GM23338 (cell line): ENCODE results near the gene PNPLA7. TPM values are rescaled to one million over a fixed set of nuclear protein-coding genes. Genes with fewer than 3 reads are reported as not detected.

Source experiments
- ATAC-seq: fragments of 200-7000 bp; cut with Tn5 transposase; 3 replicates; pipeline ENCODE4 v1.9.1; 2020
- DNase-seq: peaks from one replicate; pipeline ENCODE4 v3.0.0-alpha.2; 2015; ENCODE audit warnings: low spot score
- H2AFZ ChIP-seq: fragments of 200-600 bp; sonication (generic); 2 replicates; pipeline ENCODE4 v1.8.0; 2016; ENCODE audit warnings: antibody characterized with exemption, mild to moderate bottlenecking, moderate library complexity
- H3F3A ChIP-seq: fragments of 200-600 bp; sonication (generic); replicated peaks from 2 replicates; pipeline ENCODE4 v1.8.0; 2017; ENCODE audit warnings: antibody characterized with exemption, mixed run types, low read depth
- H3K27ac ChIP-seq: fragments of 200-600 bp; sonication (generic); 2 replicates; pipeline ENCODE4 v1.6.1; 2016; ENCODE audit warnings: low read depth
- H3K27me3 ChIP-seq: fragments of 200-600 bp; sonication (generic); 2 replicates; pipeline ENCODE4 v1.8.0; 2016; ENCODE audit warnings: mild to moderate bottlenecking, mixed run types, moderate library complexity; ENCODE audit not compliant: insufficient read depth
- H3K36me3 ChIP-seq: fragments of 200-600 bp; sonication (generic); 2 replicates; pipeline ENCODE4 v1.8.0; 2016; ENCODE audit warnings: mild to moderate bottlenecking; ENCODE audit not compliant: insufficient read depth
- H3K4me1 ChIP-seq: fragments of 200-600 bp; sonication (generic); 2 replicates; pipeline ENCODE4 v1.8.0; 2016; ENCODE audit warnings: mild to moderate bottlenecking, moderate library complexity; ENCODE audit not compliant: insufficient read depth
- H3K4me2 ChIP-seq: fragments of 200-600 bp; sonication (generic); 2 replicates; pipeline ENCODE4 v1.7.1; 2017; ENCODE audit warnings: mixed run types
- H3K4me3 ChIP-seq: fragments of 200-600 bp; sonication (generic); 2 replicates; pipeline ENCODE4 v1.6.1; 2016; ENCODE audit warnings: mixed run types
- H3K79me2 ChIP-seq: fragments of 200-600 bp; sonication (generic); replicated peaks from 2 replicates; pipeline ENCODE4 v1.8.0; 2017; ENCODE audit warnings: mild to moderate bottlenecking; ENCODE audit not compliant: insufficient read depth
- H3K9me2 ChIP-seq: fragments of 200-600 bp; sonication (generic); 2 replicates; pipeline ENCODE4 v1.8.0; 2017; ENCODE audit not compliant: insufficient read depth
- H4K20me1 ChIP-seq: fragments of 200-600 bp; sonication (generic); replicated peaks from 2 replicates; pipeline ENCODE4 v1.8.0; 2017; ENCODE audit warnings: mild to moderate bottlenecking; ENCODE audit not compliant: insufficient read depth
- H3K27ac Mint-ChIP-seq: 2 replicates; pipeline ENCODE4 v1.8.0; 2020; ENCODE audit warnings: inconsistent platforms, mild to moderate bottlenecking, moderate library complexity, mixed read lengths
- H3K27me3 Mint-ChIP-seq: 3 replicates; pipeline ENCODE4 v1.8.0; 2022; ENCODE audit warnings: low read depth, mild to moderate bottlenecking, moderate library complexity, mixed read lengths, inconsistent platforms; ENCODE audit not compliant: insufficient read depth, poor library complexity
- H3K36me3 Mint-ChIP-seq: 3 replicates; pipeline ENCODE4 v1.8.0; 2021; ENCODE audit warnings: low read depth, mild to moderate bottlenecking, inconsistent platforms, moderate library complexity, mixed read lengths
- H3K4me1 Mint-ChIP-seq: 3 replicates; pipeline ENCODE4 v1.8.0; 2020; ENCODE audit warnings: mild to moderate bottlenecking, inconsistent platforms, mixed read lengths
- H3K4me3 Mint-ChIP-seq: 3 replicates; pipeline ENCODE4 v1.8.0; 2021; ENCODE audit warnings: moderate library complexity, mild to moderate bottlenecking, inconsistent platforms, mixed read lengths
- H3K9me3 Mint-ChIP-seq: 3 replicates; pipeline ENCODE4 v1.8.0; 2020; ENCODE audit warnings: moderate library complexity, mild to moderate bottlenecking, inconsistent platforms, mixed read lengths
- CREB1 ChIP-seq: fragments of 250-450 bp; sonication (Bioruptor Pico); IDR thresholded peaks from 2 replicates; pipeline ENCODE4 v1.5.0; 2020; ENCODE audit warnings: low read depth, mild to moderate bottlenecking, moderate library complexity
- EZH2 ChIP-seq: fragments of 200-600 bp; sonication (generic); IDR thresholded peaks from one replicate; pipeline ENCODE4 v1.8.0; 2017; ENCODE audit warnings: antibody characterized with exemption, mild to moderate bottlenecking, low read depth; ENCODE audit not compliant: unreplicated experiment
- EZH2phosphoT487 ChIP-seq: fragments of 200-600 bp; sonication (generic); IDR thresholded peaks from one replicate; pipeline ENCODE4 v1.8.1; 2018; ENCODE audit warnings: antibody characterized with exemption; ENCODE audit not compliant: unreplicated experiment
- JUNB ChIP-seq: IDR thresholded peaks from one replicate; pipeline ENCODE4 v1.6.1; 2016; ENCODE audit warnings: antibody characterized with exemption; ENCODE audit not compliant: unreplicated experiment
- NANOG ChIP-seq: IDR thresholded peaks from 2 replicates; pipeline ENCODE4 v1.6.1; 2016; ENCODE audit warnings: antibody characterized with exemption, borderline replicate concordance
- POLR2AphosphoS5 ChIP-seq: IDR thresholded peaks from 2 replicates; pipeline ENCODE4 v1.6.1; 2016; ENCODE audit warnings: antibody characterized with exemption, low read depth
- STAT1 ChIP-seq: IDR thresholded peaks from one replicate; pipeline ENCODE4 v1.6.1; 2016; ENCODE audit warnings: antibody characterized with exemption; ENCODE audit not compliant: unreplicated experiment
- ZNF114 ChIP-seq: fragments of 250-450 bp; sonication (Bioruptor Pico); IDR thresholded peaks from 2 replicates; pipeline ENCODE4 v1.5.0; 2020; ENCODE audit warnings: mild to moderate bottlenecking, moderate library complexity
- ZNF331 ChIP-seq: fragments of 250-450 bp; sonication (Bioruptor Pico); IDR thresholded peaks from 2 replicates; pipeline ENCODE4 v1.5.0; 2020; ENCODE audit warnings: low read depth, mild to moderate bottlenecking, moderate library complexity
- polyA plus RNA-seq: library from polyadenylated mRNA; unstranded; fragments of >200 nt; fragmentation: Nextera tagmentation; extraction: Ambion mirVana; gene quantifications from 2 replicates; pipeline ENCODE4 v1.2.1, GENCODE V29; 2016
- total RNA-seq: library from RNA; depleted of rRNA; stranded (reverse); fragments of >200 nt; shearing (Covaris generic); gene quantifications from 2 replicates; pipeline ENCODE4 v1.2.3, GENCODE V29; 2014
- TF ChIP-seq, protein P1 (sequence below), 2 experiments: fragments of 200-600 bp in 1 of 2; sonication (generic) in 1 of 2; conservative IDR thresholded peaks; 2 replicates each; pipeline versions ENCODE4 v1.5.1 to v1.6.1; 2016 to 2017; ENCODE audit warnings: antibody characterized with exemption in 2 of 2, low read depth in 2 of 2, mild to moderate bottlenecking in 2 of 2, moderate library complexity in 1 of 2
- TF ChIP-seq, protein P2 (sequence below): IDR thresholded peaks from 2 replicates; pipeline ENCODE4 v1.6.1; 2016; ENCODE audit warnings: antibody characterized with exemption
- TF ChIP-seq, protein P3 (sequence below): IDR thresholded peaks from one replicate; pipeline ENCODE4 v1.6.1; 2018; ENCODE audit warnings: antibody characterized with exemption; ENCODE audit not compliant: unreplicated experiment
- TF ChIP-seq, protein P4 (sequence below): fragments of 250-450 bp; sonication (Bioruptor Pico); IDR thresholded peaks from 2 replicates; pipeline ENCODE4 v1.5.0; 2020; ENCODE audit warnings: mild to moderate bottlenecking, moderate library complexity

PNPLA7 gene
- total and polyA plus RNA-seq, 2 experiments from 2014 or later: 0.45 to 0.80 TPM

DNA sequence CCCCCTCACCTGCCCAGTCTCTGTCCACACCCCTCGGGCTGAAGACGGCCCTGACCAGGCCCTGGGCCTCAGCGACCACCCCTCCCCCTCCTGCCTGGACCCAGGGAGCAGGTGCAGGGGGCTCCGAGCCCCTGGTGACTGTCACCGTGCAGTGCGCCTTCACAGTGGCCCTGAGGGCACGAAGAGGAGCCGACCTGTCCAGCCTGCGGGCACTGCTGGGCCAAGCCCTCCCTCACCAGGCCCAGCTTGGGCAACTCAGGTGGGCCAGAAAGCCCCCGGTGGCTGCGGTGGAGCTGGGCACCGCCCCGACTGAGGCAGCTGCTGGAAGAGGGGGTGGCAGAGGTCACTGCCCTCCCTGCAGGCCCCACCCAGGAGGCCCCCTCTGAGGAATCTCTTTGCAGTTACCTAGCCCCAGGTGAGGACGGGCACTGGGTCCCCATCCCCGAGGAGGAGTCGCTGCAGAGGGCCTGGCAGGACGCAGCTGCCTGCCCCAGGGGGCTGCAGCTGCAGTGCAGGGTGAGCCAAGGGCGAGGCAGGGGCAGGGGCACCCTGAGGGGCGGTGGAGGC is 116.8 kb downstream of the PNPLA7 start:
- no peaks in the 10 kb centered on the region for H3K9me3 Mint-ChIP-seq
- no peaks in the 10 kb centered on the region for H3K36me3 Mint-ChIP-seq
- no peak overlapping the region for H3K4me3 Mint-ChIP-seq
- no peaks in the 10 kb centered on the region for H3K27me3 ChIP-seq
- H3K9me2 ChIP-seq: no peaks in the 10 kb centered on the region
- H3K36me3 ChIP-seq: no peaks in the 10 kb centered on the region
- no peaks in the 10 kb centered on the region for H4K20me1 ChIP-seq
- TF ChIP-seq EZH2 (no peak), ZNF331 (no peak), JUNB (no peak), EZH2phosphoT487 (no peak), ZNF114 (no peak), NANOG (no peak), POLR2AphosphoS5 (no peak), CREB1 (CRISPR knock-in tag) (no peak), STAT1 (no peak)
- TF ChIP-seq, protein P1, sequence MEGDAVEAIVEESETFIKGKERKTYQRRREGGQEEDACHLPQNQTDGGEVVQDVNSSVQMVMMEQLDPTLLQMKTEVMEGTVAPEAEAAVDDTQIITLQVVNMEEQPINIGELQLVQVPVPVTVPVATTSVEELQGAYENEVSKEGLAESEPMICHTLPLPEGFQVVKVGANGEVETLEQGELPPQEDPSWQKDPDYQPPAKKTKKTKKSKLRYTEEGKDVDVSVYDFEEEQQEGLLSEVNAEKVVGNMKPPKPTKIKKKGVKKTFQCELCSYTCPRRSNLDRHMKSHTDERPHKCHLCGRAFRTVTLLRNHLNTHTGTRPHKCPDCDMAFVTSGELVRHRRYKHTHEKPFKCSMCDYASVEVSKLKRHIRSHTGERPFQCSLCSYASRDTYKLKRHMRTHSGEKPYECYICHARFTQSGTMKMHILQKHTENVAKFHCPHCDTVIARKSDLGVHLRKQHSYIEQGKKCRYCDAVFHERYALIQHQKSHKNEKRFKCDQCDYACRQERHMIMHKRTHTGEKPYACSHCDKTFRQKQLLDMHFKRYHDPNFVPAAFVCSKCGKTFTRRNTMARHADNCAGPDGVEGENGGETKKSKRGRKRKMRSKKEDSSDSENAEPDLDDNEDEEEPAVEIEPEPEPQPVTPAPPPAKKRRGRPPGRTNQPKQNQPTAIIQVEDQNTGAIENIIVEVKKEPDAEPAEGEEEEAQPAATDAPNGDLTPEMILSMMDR (conservative IDR thresholded peaks at IDR 0.05; ENCODE audit: low read depth in 2 of 2): no peak
- TF ChIP-seq, protein P2, sequence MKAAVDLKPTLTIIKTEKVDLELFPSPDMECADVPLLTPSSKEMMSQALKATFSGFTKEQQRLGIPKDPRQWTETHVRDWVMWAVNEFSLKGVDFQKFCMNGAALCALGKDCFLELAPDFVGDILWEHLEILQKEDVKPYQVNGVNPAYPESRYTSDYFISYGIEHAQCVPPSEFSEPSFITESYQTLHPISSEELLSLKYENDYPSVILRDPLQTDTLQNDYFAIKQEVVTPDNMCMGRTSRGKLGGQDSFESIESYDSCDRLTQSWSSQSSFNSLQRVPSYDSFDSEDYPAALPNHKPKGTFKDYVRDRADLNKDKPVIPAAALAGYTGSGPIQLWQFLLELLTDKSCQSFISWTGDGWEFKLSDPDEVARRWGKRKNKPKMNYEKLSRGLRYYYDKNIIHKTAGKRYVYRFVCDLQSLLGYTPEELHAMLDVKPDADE: no peak
- TF ChIP-seq, protein P3, sequence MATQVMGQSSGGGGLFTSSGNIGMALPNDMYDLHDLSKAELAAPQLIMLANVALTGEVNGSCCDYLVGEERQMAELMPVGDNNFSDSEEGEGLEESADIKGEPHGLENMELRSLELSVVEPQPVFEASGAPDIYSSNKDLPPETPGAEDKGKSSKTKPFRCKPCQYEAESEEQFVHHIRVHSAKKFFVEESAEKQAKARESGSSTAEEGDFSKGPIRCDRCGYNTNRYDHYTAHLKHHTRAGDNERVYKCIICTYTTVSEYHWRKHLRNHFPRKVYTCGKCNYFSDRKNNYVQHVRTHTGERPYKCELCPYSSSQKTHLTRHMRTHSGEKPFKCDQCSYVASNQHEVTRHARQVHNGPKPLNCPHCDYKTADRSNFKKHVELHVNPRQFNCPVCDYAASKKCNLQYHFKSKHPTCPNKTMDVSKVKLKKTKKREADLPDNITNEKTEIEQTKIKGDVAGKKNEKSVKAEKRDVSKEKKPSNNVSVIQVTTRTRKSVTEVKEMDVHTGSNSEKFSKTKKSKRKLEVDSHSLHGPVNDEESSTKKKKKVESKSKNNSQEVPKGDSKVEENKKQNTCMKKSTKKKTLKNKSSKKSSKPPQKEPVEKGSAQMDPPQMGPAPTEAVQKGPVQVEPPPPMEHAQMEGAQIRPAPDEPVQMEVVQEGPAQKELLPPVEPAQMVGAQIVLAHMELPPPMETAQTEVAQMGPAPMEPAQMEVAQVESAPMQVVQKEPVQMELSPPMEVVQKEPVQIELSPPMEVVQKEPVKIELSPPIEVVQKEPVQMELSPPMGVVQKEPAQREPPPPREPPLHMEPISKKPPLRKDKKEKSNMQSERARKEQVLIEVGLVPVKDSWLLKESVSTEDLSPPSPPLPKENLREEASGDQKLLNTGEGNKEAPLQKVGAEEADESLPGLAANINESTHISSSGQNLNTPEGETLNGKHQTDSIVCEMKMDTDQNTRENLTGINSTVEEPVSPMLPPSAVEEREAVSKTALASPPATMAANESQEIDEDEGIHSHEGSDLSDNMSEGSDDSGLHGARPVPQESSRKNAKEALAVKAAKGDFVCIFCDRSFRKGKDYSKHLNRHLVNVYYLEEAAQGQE: no peak
- TF ChIP-seq, protein P4, sequence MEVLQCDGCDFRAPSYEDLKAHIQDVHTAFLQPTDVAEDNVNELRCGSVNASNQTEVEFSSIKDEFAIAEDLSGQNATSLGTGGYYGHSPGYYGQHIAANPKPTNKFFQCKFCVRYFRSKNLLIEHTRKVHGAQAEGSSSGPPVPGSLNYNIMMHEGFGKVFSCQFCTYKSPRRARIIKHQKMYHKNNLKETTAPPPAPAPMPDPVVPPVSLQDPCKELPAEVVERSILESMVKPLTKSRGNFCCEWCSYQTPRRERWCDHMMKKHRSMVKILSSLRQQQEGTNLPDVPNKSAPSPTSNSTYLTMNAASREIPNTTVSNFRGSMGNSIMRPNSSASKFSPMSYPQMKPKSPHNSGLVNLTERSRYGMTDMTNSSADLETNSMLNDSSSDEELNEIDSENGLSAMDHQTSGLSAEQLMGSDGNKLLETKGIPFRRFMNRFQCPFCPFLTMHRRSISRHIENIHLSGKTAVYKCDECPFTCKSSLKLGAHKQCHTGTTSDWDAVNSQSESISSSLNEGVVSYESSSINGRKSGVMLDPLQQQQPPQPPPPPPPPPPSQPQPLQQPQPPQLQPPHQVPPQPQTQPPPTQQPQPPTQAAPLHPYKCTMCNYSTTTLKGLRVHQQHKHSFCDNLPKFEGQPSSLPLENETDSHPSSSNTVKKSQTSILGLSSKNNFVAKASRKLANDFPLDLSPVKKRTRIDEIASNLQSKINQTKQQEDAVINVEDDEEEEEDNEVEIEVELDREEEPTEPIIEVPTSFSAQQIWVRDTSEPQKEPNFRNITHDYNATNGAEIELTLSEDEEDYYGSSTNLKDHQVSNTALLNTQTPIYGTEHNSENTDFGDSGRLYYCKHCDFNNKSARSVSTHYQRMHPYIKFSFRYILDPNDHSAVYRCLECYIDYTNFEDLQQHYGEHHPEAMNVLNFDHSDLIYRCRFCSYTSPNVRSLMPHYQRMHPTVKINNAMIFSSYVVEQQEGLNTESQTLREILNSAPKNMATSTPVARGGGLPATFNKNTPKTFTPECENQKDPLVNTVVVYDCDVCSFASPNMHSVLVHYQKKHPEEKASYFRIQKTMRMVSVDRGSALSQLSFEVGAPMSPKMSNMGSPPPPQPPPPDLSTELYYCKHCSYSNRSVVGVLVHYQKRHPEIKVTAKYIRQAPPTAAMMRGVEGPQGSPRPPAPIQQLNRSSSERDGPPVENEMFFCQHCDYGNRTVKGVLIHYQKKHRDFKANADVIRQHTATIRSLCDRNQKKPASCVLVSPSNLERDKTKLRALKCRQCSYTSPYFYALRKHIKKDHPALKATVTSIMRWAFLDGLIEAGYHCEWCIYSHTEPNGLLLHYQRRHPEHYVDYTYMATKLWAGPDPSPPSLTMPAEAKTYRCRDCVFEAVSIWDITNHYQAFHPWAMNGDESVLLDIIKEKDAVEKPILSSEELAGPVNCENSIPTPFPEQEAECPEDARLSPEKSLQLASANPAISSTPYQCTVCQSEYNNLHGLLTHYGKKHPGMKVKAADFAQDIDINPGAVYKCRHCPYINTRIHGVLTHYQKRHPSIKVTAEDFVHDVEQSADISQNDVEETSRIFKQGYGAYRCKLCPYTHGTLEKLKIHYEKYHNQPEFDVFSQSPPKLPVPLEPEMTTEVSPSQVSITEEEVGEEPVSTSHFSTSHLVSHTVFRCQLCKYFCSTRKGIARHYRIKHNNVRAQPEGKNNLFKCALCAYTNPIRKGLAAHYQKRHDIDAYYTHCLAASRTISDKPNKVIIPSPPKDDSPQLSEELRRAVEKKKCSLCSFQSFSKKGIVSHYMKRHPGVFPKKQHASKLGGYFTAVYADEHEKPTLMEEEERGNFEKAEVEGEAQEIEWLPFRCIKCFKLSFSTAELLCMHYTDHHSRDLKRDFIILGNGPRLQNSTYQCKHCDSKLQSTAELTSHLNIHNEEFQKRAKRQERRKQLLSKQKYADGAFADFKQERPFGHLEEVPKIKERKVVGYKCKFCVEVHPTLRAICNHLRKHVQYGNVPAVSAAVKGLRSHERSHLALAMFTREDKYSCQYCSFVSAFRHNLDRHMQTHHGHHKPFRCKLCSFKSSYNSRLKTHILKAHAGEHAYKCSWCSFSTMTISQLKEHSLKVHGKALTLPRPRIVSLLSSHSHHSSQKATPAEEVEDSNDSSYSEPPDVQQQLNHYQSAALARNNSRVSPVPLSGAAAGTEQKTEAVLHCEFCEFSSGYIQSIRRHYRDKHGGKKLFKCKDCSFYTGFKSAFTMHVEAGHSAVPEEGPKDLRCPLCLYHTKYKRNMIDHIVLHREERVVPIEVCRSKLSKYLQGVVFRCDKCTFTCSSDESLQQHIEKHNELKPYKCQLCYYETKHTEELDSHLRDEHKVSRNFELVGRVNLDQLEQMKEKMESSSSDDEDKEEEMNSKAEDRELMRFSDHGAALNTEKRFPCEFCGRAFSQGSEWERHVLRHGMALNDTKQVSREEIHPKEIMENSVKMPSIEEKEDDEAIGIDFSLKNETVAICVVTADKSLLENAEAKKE (CRISPR knock-in tag): no peak
- no peak overlapping the region for H3K4me2 ChIP-seq
- no peak for ATAC-seq
- H3K27ac ChIP-seq: no peak overlapping the region
- no peaks in the 10 kb centered on the region for H3F3A ChIP-seq
- H3K27me3 Mint-ChIP-seq: no peaks in the 10 kb centered on the region
- H3K4me1 ChIP-seq: no peaks in the 10 kb centered on the region
- no peak for DNase-seq
- H3K79me2 ChIP-seq: no peaks in the 10 kb centered on the region
- no peak overlapping the region for H3K4me3 ChIP-seq
- no peaks in the 10 kb centered on the region for H3K4me1 Mint-ChIP-seq
- no peak overlapping the region for H2AFZ ChIP-seq
- no peak overlapping the region for H3K27ac Mint-ChIP-seq
